Thoracic aorta (tissue), 2 donors: ENCODE data around the gene GRB14. TPM values are rescaled to one million over a fixed set of nuclear protein-coding genes. Genes with fewer than 3 reads are reported as not detected.

ENCODE experiments used
- ATAC-seq: fragments of 150-250 bp; one replicate; pipeline ENCODE4 v1.8.0; 2017; ENCODE audit warnings: low read depth; ENCODE audit not compliant: insufficient number of reproducible peaks, low FRiP score
- DNase-seq: peaks from one replicate; pipeline ENCODE4 v3.0.0-alpha.2; 2020; ENCODE audit warnings: low spot score
- H3K27ac ChIP-seq, 2 donors: fragments of 200-600 bp; sonication (generic); 1 replicate in 1 of 2; 2 replicates in 1 of 2; pipeline ENCODE4 v1.5.1; 2016; ENCODE audit warnings: mild to moderate bottlenecking in 2 of 2, moderate library complexity in 2 of 2
- H3K27me3 ChIP-seq: fragments of 200-600 bp; sonication (generic); replicated peaks from 2 replicates; pipeline ENCODE4 v1.6.0; 2016; ENCODE audit warnings: mild to moderate bottlenecking; ENCODE audit not compliant: insufficient read depth
- H3K36me3 ChIP-seq: fragments of 200-600 bp; sonication (generic); one replicate; pipeline ENCODE4 v1.5.1; 2016
- H3K4me1 ChIP-seq, 2 donors: fragments of 200-600 bp; sonication (generic); 1 replicate in 1 of 2; 2 replicates in 1 of 2; pipeline versions ENCODE4 v1.5.1 to v1.6.0; 2016; ENCODE audit warnings: low read depth in 2 of 2, mild to moderate bottlenecking in 1 of 2; ENCODE audit not compliant: control insufficient read depth in 1 of 2
- H3K4me3 ChIP-seq: fragments of 200-600 bp; sonication (generic); 2 replicates; pipeline ENCODE4 v1.5.1; 2016; ENCODE audit warnings: mild to moderate bottlenecking
- H3K9me3 ChIP-seq: fragments of 200-600 bp; sonication (generic); 2 replicates; pipeline ENCODE4 v1.5.1; 2016
- CTCF ChIP-seq: fragments of 200-600 bp; sonication (generic); IDR thresholded peaks from one replicate; pipeline ENCODE4 v1.5.1; 2019; ENCODE audit warnings: antibody characterized with exemption
- total RNA-seq, 2 donors: library from RNA; depleted of rRNA; stranded (reverse); fragments of >200 nt; gene quantifications; one replicate each; pipeline versions ENCODE4 v1.1.0 to v1.2.3, GENCODE V29; 2016

The GRB14 gene
- total RNA-seq, 2 donors from 2014 or later, result 4.7 to 7.9 TPM

- no peak for ATAC-seq
- no peaks in the 10 kb centered on the region for H3K4me1 ChIP-seq
These were observed 110.4 kb downstream of the GRB14 start for GRCh38 chr2:164510895-164511294.

GRCh38 chr2:164509137-164509877, 112.0 kb downstream of the GRB14 start:
- ATAC-seq, result no peak
- no peak for DNase-seq
- H3K4me1 ChIP-seq, result no peaks in the 10 kb centered on the region
- TF ChIP-seq CTCF, result no peak
- no peak overlapping the region for H3K27ac ChIP-seq
- H3K27me3 ChIP-seq, result no peaks in the 10 kb centered on the region
- H3K4me3 ChIP-seq, result no peak overlapping the region
- H3K9me3 ChIP-seq, result no peaks in the 10 kb centered on the region
- H3K36me3 ChIP-seq, result no peaks in the 10 kb centered on the region

More at GRCh38 chr2:164510895-164511294, 110.4 kb downstream of the GRB14 start:
- Histone ChIP-seq H3K9me3 (peaks cover 4% of the 10 kb centered on the region), H3K27me3 (no peaks in the 10 kb centered on the region), H3K4me3 (no peak overlapping the region), H3K27ac (no peak overlapping the region), H3K36me3 (no peaks in the 10 kb centered on the region)
- TF ChIP-seq CTCF, result no peak
- no peak for DNase-seq

- Histone ChIP-seq H3K27me3 (no peaks in the 10 kb centered on the region), H3K27ac (no peak overlapping the region), H3K4me3 (no peak overlapping the region), H3K36me3 (no peaks in the 10 kb centered on the region), H3K4me1 (no peaks in the 10 kb centered on the region), H3K9me3 (no peaks in the 10 kb centered on the region)
- DNase-seq (no peak), ATAC-seq (no peak)
- no peak for TF ChIP-seq CTCF
These were observed 117.0 kb downstream of the GRB14 start for GRCh38 chr2:164504253-164504652.

- Histone ChIP-seq H3K4me1 (no peaks in the 10 kb centered on the region), H3K27ac (no peak overlapping the region), H3K9me3 (no peaks in the 10 kb centered on the region), H3K4me3 (no peak overlapping the region), H3K36me3 (no peaks in the 10 kb centered on the region), H3K27me3 (no peaks in the 10 kb centered on the region)
- DNase-seq (no peak), ATAC-seq (no peak)
- TF ChIP-seq CTCF, result no peak
These were observed 122.4 kb downstream of the GRB14 start for GRCh38 chr2:164498836-164499235.

GRCh38 chr2:164496881-164497280, 124.4 kb downstream of the GRB14 start:
- TF ChIP-seq CTCF, result no peak
- Histone ChIP-seq H3K4me3 (no peak overlapping the region), H3K27ac (no peak overlapping the region), H3K36me3 (no peaks in the 10 kb centered on the region), H3K9me3 (no peaks in the 10 kb centered on the region), H3K4me1 (no peaks in the 10 kb centered on the region), H3K27me3 (no peaks in the 10 kb centered on the region)
- DNase-seq (no peak), ATAC-seq (no peak)
